Esophagus (tissue), 2 donors: Measurements from ENCODE around the gene TMEM117. TPM values are rescaled to one million over a fixed set of nuclear protein-coding genes. Genes with fewer than 3 reads are reported as not detected.

ENCODE experiments used
- H3K27ac ChIP-seq, 2 donors: one replicate each; pipeline ENCODE4 v1.5.1; 2013; ENCODE audit warnings: low read depth in 2 of 2, mild to moderate bottlenecking in 2 of 2, inconsistent platforms in 1 of 2, low read length in 1 of 2, moderate library complexity in 1 of 2
- H3K27me3 ChIP-seq, 2 donors: one replicate each; pipeline ENCODE4 v1.6.1; 2013; ENCODE audit warnings: low read length in 2 of 2, control low read depth in 1 of 2, mild to moderate bottlenecking in 1 of 2; ENCODE audit not compliant: insufficient read depth in 2 of 2, control insufficient read depth in 1 of 2
- H3K36me3 ChIP-seq, 2 donors: one replicate each; pipeline ENCODE4 v1.6.1; 2013; ENCODE audit warnings: low read length in 1 of 2; ENCODE audit not compliant: control insufficient read depth in 2 of 2, insufficient read depth in 2 of 2
- H3K4me1 ChIP-seq, 2 donors: one replicate each; pipeline ENCODE4 v1.6.1; 2013; ENCODE audit warnings: low read length in 1 of 2; ENCODE audit not compliant: control insufficient read depth in 2 of 2, insufficient read depth in 2 of 2
- H3K4me3 ChIP-seq, 2 donors: one replicate each; pipeline ENCODE4 v1.5.1; 2013; ENCODE audit warnings: low read length in 2 of 2, mild to moderate bottlenecking in 2 of 2, low read depth in 1 of 2, moderate library complexity in 1 of 2
- H3K9me3 ChIP-seq, 2 donors: one replicate each; pipeline ENCODE4 v1.6.1; 2013; ENCODE audit warnings: mild to moderate bottlenecking in 2 of 2, low read depth in 1 of 2, low read length in 1 of 2, moderate library complexity in 1 of 2; ENCODE audit not compliant: control insufficient read depth in 2 of 2, insufficient read depth in 1 of 2
- WGBS, 2 donors: extraction: QIAGEN DNeasy Blood & Tissue Kit; methylation state at CpG; one replicate each; pipeline ENCODE4 v1.1.7; 2013; 5-methylcytosine and 5-hydroxymethylcytosine counted together
- polyA plus RNA-seq, 2 donors: library from polyadenylated mRNA; stranded (reverse); fragments of 200-250 nt; gene quantifications; one replicate each; pipeline ENCODE4 v1.2.3, GENCODE V29; 2013
- donor health status: healthy with polysubstance abuse.
- donor health status: Bipolar disorder and iron deficiency.

Gene TMEM117
- polyA plus RNA-seq, 2 donors = 5.2 to 6.6 TPM

DNA sequence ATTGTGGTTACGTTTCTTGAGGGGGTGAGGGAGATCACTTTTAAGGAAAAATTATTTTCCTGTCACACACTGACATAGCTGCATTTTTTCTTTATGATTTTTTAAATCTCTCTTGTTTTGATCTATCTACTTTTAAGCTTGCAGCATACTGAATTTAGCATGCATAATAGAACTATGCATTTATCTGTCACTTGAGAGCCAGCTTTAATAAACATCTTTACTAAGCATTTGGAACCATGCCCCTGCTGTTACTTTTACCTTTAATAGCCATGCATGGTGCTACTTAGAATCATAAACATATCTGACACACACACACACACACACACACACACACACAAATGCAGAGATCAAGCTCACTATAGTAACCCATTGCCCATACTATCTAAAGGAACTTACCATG, 554.0 kb downstream of the TMEM117 start:
- WGBS, 2 donors = 35 to 58% methylated on average over 1 of the region's 1 CpG
- Histone ChIP-seq H3K27ac (no peak overlapping the region), H3K27me3 (no peaks in the 10 kb centered on the region), H3K4me1 (no peaks in the 10 kb centered on the region), H3K9me3 (no peaks in the 10 kb centered on the region), H3K36me3 (no peaks in the 10 kb centered on the region), H3K4me3 (no peak overlapping the region)

- H3K4me3 ChIP-seq = no peak overlapping the region
- no peaks in the 10 kb centered on the region for H3K36me3 ChIP-seq
- WGBS, 2 donors = 73 to 77% methylated on average over 3 of the region's 3 CpGs
- no peaks in the 10 kb centered on the region for H3K27me3 ChIP-seq
- H3K9me3 ChIP-seq = no peaks in the 10 kb centered on the region
- H3K4me1 ChIP-seq = no peaks in the 10 kb centered on the region
- no peak overlapping the region for H3K27ac ChIP-seq
Measured at GRCh38 chr12:44397631-44398030, 561.8 kb downstream of the TMEM117 start.

- Histone ChIP-seq H3K9me3 (no peaks in the 10 kb centered on the region), H3K36me3 (no peaks in the 10 kb centered on the region), H3K27me3 (no peaks in the 10 kb centered on the region), H3K4me3 (no peak overlapping the region), H3K27ac (no peak overlapping the region), H3K4me1 (no peaks in the 10 kb centered on the region)
- WGBS, 2 donors = 58 to 69% methylated on average over 2 of the region's 2 CpGs
Measured at GRCh38 chr12:44403185-44403584, 567.3 kb downstream of the TMEM117 start.

- H3K27me3 ChIP-seq = no peaks in the 10 kb centered on the region
- WGBS, 2 donors = 43 to 51% methylated on average over 4 of the region's 4 CpGs
- H3K27ac ChIP-seq = no peak overlapping the region
- no peaks in the 10 kb centered on the region for H3K4me1 ChIP-seq
- H3K4me3 ChIP-seq = no peak overlapping the region
- no peaks in the 10 kb centered on the region for H3K36me3 ChIP-seq
- no peaks in the 10 kb centered on the region for H3K9me3 ChIP-seq
Measured at GRCh38 chr12:44405297-44405696, 569.4 kb downstream of the TMEM117 start.

- WGBS, 2 donors = 88 to 95% methylated on average over 1 of the region's 1 CpG
- Histone ChIP-seq H3K27ac (no peak overlapping the region), H3K4me1 (no peaks in the 10 kb centered on the region), H3K9me3 (no peaks in the 10 kb centered on the region), H3K27me3 (no peaks in the 10 kb centered on the region), H3K4me3 (no peak overlapping the region), H3K36me3 (no peaks in the 10 kb centered on the region)
Measured at GRCh38 chr12:44422559-44422958, 586.7 kb downstream of the TMEM117 start.

DNA sequence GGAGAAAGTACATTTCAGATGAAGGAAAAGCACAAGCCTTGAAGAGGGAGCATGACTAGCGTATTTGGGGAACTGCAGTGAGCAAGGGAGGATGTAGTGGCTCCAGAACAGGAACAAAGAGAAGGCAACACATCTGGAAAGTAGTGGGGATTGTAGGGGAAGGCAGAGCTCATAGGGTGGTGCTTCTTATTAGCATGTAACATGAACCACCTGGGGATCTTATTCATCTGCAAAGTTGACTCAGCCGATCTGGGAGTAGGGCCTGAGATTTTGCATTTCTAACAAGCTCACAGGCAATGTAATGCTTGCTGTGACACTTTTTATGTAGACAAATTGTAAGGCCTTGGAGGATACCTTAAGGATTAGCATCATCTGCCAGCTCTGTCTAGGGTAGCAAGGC, 592.9 kb downstream of the TMEM117 start:
- WGBS, 2 donors = 39 to 52% methylated on average over 2 of the region's 2 CpGs
- Histone ChIP-seq H3K27me3 (no peaks in the 10 kb centered on the region), H3K27ac (no peak overlapping the region), H3K9me3 (no peaks in the 10 kb centered on the region), H3K36me3 (no peaks in the 10 kb centered on the region), H3K4me1 (no peaks in the 10 kb centered on the region), H3K4me3 (no peak overlapping the region)

- no peaks in the 10 kb centered on the region for H3K4me1 ChIP-seq
Measured at GRCh38 chr12:44431647-44432343, 595.9 kb downstream of the TMEM117 start.

DNA sequence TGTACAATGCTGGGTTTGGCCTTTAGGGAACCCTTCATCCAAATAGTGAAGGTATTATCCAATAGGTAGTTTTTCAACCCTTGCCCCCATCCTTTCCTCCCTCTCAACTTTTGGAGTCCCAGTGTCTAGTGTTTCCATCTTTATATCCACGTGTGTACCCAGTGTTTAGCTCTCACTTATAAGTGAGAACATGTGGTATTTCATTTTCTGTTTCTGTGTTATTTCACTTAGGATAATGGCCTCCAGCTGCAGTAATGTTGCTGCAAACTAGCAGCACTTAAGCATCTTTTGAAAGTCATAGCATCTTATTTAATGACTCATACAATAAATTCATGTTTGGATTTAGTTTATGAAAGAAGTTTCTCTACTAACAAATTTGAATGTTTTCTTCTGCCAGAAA, 597.8 kb downstream of the TMEM117 start:
- no peaks in the 10 kb centered on the region for H3K36me3 ChIP-seq
- 33 to 64% methylated on average over 1 of the region's 1 CpG for WGBS, 2 donors
- no peaks in the 10 kb centered on the region for H3K9me3 ChIP-seq
- H3K4me3 ChIP-seq = no peak overlapping the region
- no peaks in the 10 kb centered on the region for H3K4me1 ChIP-seq
- no peaks in the 10 kb centered on the region for H3K27me3 ChIP-seq
- H3K27ac ChIP-seq = no peak overlapping the region

More at GRCh38 chr12:44431647-44432343, 595.9 kb downstream of the TMEM117 start:
- H3K36me3 ChIP-seq = no peaks in the 10 kb centered on the region
- no peaks in the 10 kb centered on the region for H3K27me3 ChIP-seq
- 71 to 80% methylated on average over 10 of the region's 10 CpGs for WGBS, 2 donors
- H3K9me3 ChIP-seq = no peaks in the 10 kb centered on the region
- no peak overlapping the region for H3K27ac ChIP-seq
- no peak overlapping the region for H3K4me3 ChIP-seq

- Histone ChIP-seq H3K9me3 (no peaks in the 10 kb centered on the region), H3K4me3 (no peak overlapping the region), H3K27ac (no peak overlapping the region), H3K27me3 (no peaks in the 10 kb centered on the region), H3K4me1 (no peaks in the 10 kb centered on the region), H3K36me3 (no peaks in the 10 kb centered on the region)
- WGBS, 2 donors = 47 to 52% methylated on average over 5 of the region's 5 CpGs
Measured at GRCh38 chr12:44436756-44437155, 600.9 kb downstream of the TMEM117 start.
